CD4-positive, alpha-beta T cell treated with Interferon gamma for 1 hour (primary cell): ENCODE measurements around the gene IMMP2L.
"Not testable (repeated sequence)": the region's sequence is repeated elsewhere in the genome, so short reads cannot be mapped to it uniquely, and the experiment has no call there.

Experiments used
- DNase-seq: peaks from one replicate; pipeline ENCODE4 v3.0.0-alpha.2; 2020

IMMP2L gene

GRCh38 chr7:111251365-111251764, 310.9 kb downstream of the IMMP2L start:
- not testable (repeated sequence) for DNase-seq

DNA sequence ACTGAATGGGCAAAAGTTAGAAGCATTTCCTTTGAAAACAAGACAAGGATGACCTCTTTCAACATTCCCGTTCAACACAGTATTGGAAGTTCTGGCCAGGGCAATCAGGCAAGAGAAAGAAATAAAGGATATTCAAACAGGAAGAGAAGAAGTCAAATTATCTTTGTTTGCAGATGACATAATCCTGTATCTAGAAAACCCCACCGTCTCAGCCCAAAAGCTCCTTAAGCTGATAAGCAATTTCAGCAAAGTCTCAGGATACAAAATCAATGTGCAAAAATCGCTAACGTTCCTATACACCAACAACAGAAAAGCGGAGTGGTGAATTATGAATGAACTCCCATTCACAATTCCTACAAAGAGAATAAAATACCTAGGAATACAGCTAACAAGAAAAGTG, 312.5 kb downstream of the IMMP2L start:
- DNase-seq, result not testable (repeated sequence)

GRCh38 chr7:111242141-111242755, 320.0 kb downstream of the IMMP2L start:
- DNase-seq, result no peak

- DNase-seq, result no peak
Observed at GRCh38 chr7:111240371-111240770, 321.9 kb downstream of the IMMP2L start.

DNA sequence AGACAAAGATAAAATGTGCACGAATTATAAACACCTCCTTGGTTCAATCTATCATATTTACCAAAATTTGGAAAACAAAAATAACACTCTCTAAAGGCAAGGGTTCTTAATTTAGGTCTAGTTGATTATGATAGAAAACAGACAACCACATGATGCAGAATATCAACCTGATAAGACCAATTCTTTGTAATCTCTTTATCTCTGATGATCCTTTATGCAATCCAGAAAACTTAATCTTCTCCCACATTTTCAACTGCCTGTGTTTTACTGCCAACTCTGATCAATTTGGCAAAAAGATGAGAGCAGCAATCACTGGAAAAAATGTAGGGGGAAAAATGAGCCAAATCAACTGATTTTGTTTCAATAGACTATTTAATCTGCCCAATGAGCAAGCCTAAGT, 322.9 kb downstream of the IMMP2L start:
- DNase-seq, result no peak

- no peak for DNase-seq
Observed at GRCh38 chr7:111238886-111239285, 323.4 kb downstream of the IMMP2L start.

GRCh38 chr7:111235709-111236108, 326.6 kb downstream of the IMMP2L start:
- DNase-seq, result no peak

DNA sequence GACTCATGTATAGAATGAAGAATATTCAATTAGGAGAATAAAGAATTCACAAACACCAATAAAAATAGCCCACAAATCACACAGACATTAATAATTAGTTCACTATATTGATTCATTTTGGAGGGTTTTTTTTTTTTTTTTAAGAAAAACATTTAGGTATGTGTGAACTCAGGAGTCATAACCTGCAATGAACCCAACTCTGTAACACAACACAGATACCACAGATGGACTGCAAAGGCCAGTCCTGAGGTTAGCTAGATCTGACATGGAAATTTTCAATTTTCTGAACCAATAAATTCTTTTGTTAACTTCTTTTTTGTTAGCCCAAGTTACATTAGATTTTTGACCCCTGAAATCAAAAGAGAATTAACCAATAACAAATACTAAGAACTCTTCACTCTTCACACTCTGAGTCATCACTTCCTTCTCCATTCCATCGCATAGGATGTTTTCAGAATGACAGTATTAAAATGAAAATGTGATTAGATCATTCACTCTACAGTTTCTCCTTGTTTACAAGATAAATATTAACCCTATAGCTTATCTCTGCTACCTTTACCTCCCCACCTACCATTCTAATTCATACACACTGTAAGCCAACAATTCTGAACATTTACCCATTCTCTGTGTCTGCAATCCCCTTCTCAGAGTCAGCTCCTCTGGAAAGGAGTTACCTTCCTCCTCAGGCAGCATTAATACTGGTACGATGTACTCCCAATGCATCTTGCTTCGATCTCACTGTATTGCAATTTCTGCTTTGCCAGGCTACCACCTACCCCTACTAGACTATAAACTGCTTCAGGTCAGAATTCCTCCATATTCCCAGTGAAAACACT, 329.8 kb downstream of the IMMP2L start:
- DNase-seq, result no peak

- DNase-seq, result no peak
Observed at GRCh38 chr7:111229916-111230315, 332.4 kb downstream of the IMMP2L start.

GRCh38 chr7:111229181-111229740, 333.0 kb downstream of the IMMP2L start:
- no peak for DNase-seq

GRCh38 chr7:111228437-111228836, 333.9 kb downstream of the IMMP2L start:
- no peak for DNase-seq

DNA sequence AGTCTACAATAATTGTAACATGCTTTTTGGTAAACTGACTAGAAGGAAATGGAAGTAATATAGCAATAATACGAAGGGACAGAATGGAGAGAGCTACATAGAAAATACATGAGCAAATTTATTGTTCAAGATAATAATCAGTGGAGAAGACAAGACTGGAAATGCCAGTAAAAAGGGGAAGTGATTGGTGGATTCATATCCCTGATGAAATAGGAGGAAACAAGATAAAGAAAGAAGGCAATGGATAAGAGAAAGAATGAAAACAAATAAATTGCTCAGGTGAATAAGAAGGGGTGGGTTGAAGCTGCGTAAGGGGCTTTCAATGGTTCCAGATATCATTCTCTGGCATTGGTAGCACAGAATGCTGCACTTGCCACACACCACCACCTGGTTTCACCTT, 335.5 kb downstream of the IMMP2L start:
- DNase-seq, result no peak

GRCh38 chr7:111224354-111225231, 337.7 kb downstream of the IMMP2L start:
- no peak for DNase-seq

DNA sequence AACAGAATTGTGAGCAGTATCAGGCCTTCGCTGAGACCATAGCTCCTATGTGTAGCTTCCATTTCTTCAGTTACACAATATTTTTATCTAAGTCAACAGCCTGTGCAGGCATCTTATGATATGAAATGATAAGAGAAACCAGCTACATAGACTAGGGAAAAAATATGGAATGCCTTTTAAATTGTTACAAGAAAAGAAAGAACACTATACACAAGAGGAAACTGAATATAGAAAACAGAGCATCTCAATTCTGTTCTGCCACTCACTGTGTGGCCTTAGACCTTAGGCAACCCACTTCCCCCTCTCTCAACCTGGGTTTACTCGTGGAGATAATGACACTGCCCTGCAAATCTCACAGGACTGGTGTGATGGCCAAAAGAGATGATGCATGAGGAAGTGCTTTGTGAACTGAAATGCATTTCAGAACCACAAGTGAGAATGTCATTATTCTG, 338.5 kb downstream of the IMMP2L start:
- DNase-seq, result no peak

- no peak for DNase-seq
Observed at GRCh38 chr7:111215550-111215949, 346.7 kb downstream of the IMMP2L start.

DNA sequence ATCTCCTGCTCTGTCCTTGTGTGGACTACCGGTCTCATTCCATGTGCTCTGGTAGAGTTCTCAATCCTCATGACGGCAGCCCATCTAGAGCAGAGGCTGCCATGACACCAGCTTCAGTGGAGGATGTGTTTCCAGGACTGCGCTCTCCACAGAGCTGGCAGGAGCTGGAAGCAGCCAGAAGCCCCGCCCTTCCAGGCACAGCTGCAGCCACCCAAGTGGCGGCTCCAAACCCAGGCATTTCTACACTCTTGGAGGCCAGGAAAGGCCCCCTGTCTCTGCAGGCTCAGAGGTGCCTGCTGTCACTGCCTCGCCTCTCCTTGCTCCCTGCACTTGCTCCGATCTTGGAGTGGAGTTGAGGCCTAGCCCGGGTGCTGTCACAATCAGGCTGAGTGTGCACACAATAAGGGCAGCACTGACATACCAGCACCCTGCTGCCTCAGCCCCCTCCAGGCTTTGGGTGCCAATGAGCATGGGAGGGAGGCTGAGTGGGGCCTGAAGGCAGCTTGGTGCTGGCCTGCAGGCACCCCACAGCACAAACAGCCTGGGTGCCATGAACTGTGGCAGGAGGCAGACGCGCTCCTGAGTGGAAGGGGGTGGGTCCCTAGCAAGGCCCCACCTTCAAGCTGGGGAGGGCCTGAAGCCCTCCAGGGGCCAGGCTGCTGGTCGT, 349.3 kb downstream of the IMMP2L start:
- no peak for DNase-seq

- no peak for DNase-seq
Observed at GRCh38 chr7:111210996-111211395, 351.3 kb downstream of the IMMP2L start.

DNA sequence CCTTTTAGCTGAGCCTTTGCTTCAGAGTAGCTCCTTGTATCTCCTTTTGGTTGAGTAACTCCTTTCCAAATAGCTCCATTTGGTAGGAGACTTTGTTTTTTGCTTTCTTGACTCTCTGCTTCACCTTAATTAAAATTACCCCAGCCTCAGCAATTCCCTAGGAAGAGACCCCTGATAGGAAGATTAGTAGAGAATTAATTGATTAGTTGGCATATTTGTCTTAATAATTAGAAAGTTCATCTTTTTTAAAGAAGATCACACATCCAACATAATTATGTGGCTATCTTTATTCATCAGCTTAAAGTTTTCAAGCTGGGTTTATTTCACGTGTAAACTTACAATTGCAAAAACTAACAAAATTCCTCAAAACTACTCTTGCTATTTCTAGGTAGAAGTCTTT, 352.2 kb downstream of the IMMP2L start:
- no peak for DNase-seq

DNA sequence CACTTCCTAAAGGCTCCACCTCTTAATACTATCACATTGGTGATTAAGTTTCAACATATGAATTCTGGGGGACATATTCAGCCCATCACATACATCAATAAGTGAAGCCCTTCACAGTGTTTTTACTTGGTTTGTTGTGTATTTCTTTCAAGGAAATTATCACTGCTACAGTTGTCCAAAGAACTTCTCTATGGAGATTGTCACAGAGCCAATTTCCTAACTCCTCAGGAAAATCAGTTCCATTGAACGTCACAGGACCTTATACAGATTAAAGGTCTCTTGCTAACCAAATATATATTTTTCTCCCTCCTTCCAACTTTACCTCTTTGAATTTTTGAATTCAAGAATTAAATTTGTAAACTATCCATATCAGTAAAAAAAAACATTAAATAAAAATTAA, 357.0 kb downstream of the IMMP2L start:
- no peak for DNase-seq

- no peak for DNase-seq
Observed at GRCh38 chr7:111202321-111202720, 360.0 kb downstream of the IMMP2L start.

DNA sequence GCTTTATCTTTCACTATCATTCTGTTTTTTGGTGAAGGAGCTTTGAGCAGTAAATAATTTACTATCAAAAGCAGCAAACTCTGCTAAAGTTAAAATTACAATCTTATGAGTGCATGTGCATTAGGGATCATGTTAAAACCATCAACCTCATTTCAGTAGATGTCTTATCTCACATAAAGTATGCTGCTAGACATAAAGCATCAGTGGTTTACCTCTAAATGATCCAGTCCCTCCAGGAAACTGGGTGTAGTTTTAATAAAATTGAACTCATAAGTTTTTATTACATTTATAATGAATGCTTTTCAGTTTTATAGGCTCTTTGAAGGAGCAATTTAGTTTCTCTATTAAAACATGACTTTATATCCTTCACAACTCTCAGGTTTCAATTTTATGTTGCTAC, 362.6 kb downstream of the IMMP2L start:
- no peak for DNase-seq

- no peak for DNase-seq
Observed at GRCh38 chr7:111198255-111198654, 364.0 kb downstream of the IMMP2L start.

DNA sequence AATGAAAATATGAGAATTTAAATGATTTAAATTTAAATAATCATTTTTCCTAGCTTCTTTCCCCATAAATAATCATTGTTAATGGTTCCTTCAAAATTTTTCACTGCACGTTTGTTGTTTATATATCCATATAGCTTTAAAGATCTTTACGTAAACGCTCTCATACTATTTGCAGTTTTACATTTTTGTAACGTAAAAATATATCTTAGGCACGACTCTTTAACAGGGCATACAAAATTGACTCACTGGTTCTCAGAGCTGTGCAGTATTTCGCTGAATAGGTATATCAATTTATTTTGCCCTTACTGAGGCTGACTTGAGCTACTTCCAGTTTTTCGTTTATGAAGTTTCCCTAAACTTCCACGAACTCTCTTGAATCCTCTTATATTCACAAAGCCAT, 365.6 kb downstream of the IMMP2L start:
- DNase-seq, result no peak
